GM23338 (cell line): ENCODE data around the gene PACSIN1. TPM values are rescaled to one million over a fixed set of nuclear protein-coding genes. Genes with fewer than 3 reads are reported as not detected.

ENCODE experiments used
- ATAC-seq: fragments of 200-7000 bp; cut with Tn5 transposase; 3 replicates; pipeline ENCODE4 v1.9.1; 2020
- DNase-seq: peaks from one replicate; pipeline ENCODE4 v3.0.0-alpha.2; 2015; ENCODE audit warnings: low spot score
- H2AFZ ChIP-seq: fragments of 200-600 bp; sonication (generic); 2 replicates; pipeline ENCODE4 v1.8.0; 2016; ENCODE audit warnings: antibody characterized with exemption, mild to moderate bottlenecking, moderate library complexity
- H3F3A ChIP-seq: fragments of 200-600 bp; sonication (generic); replicated peaks from 2 replicates; pipeline ENCODE4 v1.8.0; 2017; ENCODE audit warnings: antibody characterized with exemption, mixed run types, low read depth
- H3K27ac ChIP-seq: fragments of 200-600 bp; sonication (generic); 2 replicates; pipeline ENCODE4 v1.6.1; 2016; ENCODE audit warnings: low read depth
- H3K27me3 ChIP-seq: fragments of 200-600 bp; sonication (generic); 2 replicates; pipeline ENCODE4 v1.8.0; 2016; ENCODE audit warnings: mild to moderate bottlenecking, mixed run types, moderate library complexity; ENCODE audit not compliant: insufficient read depth
- H3K36me3 ChIP-seq: fragments of 200-600 bp; sonication (generic); 2 replicates; pipeline ENCODE4 v1.8.0; 2016; ENCODE audit warnings: mild to moderate bottlenecking; ENCODE audit not compliant: insufficient read depth
- H3K4me1 ChIP-seq: fragments of 200-600 bp; sonication (generic); 2 replicates; pipeline ENCODE4 v1.8.0; 2016; ENCODE audit warnings: mild to moderate bottlenecking, moderate library complexity; ENCODE audit not compliant: insufficient read depth
- H3K4me2 ChIP-seq: fragments of 200-600 bp; sonication (generic); 2 replicates; pipeline ENCODE4 v1.7.1; 2017; ENCODE audit warnings: mixed run types
- H3K4me3 ChIP-seq: fragments of 200-600 bp; sonication (generic); 2 replicates; pipeline ENCODE4 v1.6.1; 2016; ENCODE audit warnings: mixed run types
- H3K79me2 ChIP-seq: fragments of 200-600 bp; sonication (generic); replicated peaks from 2 replicates; pipeline ENCODE4 v1.8.0; 2017; ENCODE audit warnings: mild to moderate bottlenecking; ENCODE audit not compliant: insufficient read depth
- H3K9me2 ChIP-seq: fragments of 200-600 bp; sonication (generic); 2 replicates; pipeline ENCODE4 v1.8.0; 2017; ENCODE audit not compliant: insufficient read depth
- H4K20me1 ChIP-seq: fragments of 200-600 bp; sonication (generic); replicated peaks from 2 replicates; pipeline ENCODE4 v1.8.0; 2017; ENCODE audit warnings: mild to moderate bottlenecking; ENCODE audit not compliant: insufficient read depth
- H3K27ac Mint-ChIP-seq: 2 replicates; pipeline ENCODE4 v1.8.0; 2020; ENCODE audit warnings: inconsistent platforms, mild to moderate bottlenecking, moderate library complexity, mixed read lengths
- H3K27me3 Mint-ChIP-seq: 3 replicates; pipeline ENCODE4 v1.8.0; 2022; ENCODE audit warnings: low read depth, mild to moderate bottlenecking, moderate library complexity, mixed read lengths, inconsistent platforms; ENCODE audit not compliant: insufficient read depth, poor library complexity
- H3K36me3 Mint-ChIP-seq: 3 replicates; pipeline ENCODE4 v1.8.0; 2021; ENCODE audit warnings: low read depth, mild to moderate bottlenecking, inconsistent platforms, moderate library complexity, mixed read lengths
- H3K4me1 Mint-ChIP-seq: 3 replicates; pipeline ENCODE4 v1.8.0; 2020; ENCODE audit warnings: mild to moderate bottlenecking, inconsistent platforms, mixed read lengths
- H3K4me3 Mint-ChIP-seq: 3 replicates; pipeline ENCODE4 v1.8.0; 2021; ENCODE audit warnings: moderate library complexity, mild to moderate bottlenecking, inconsistent platforms, mixed read lengths
- H3K9me3 Mint-ChIP-seq: 3 replicates; pipeline ENCODE4 v1.8.0; 2020; ENCODE audit warnings: moderate library complexity, mild to moderate bottlenecking, inconsistent platforms, mixed read lengths
- CREB1 ChIP-seq: fragments of 250-450 bp; sonication (Bioruptor Pico); IDR thresholded peaks from 2 replicates; pipeline ENCODE4 v1.5.0; 2020; ENCODE audit warnings: low read depth, mild to moderate bottlenecking, moderate library complexity
- EZH2 ChIP-seq: fragments of 200-600 bp; sonication (generic); IDR thresholded peaks from one replicate; pipeline ENCODE4 v1.8.0; 2017; ENCODE audit warnings: antibody characterized with exemption, mild to moderate bottlenecking, low read depth; ENCODE audit not compliant: unreplicated experiment
- EZH2phosphoT487 ChIP-seq: fragments of 200-600 bp; sonication (generic); IDR thresholded peaks from one replicate; pipeline ENCODE4 v1.8.1; 2018; ENCODE audit warnings: antibody characterized with exemption; ENCODE audit not compliant: unreplicated experiment
- JUNB ChIP-seq: IDR thresholded peaks from one replicate; pipeline ENCODE4 v1.6.1; 2016; ENCODE audit warnings: antibody characterized with exemption; ENCODE audit not compliant: unreplicated experiment
- NANOG ChIP-seq: IDR thresholded peaks from 2 replicates; pipeline ENCODE4 v1.6.1; 2016; ENCODE audit warnings: antibody characterized with exemption, borderline replicate concordance
- POLR2AphosphoS5 ChIP-seq: IDR thresholded peaks from 2 replicates; pipeline ENCODE4 v1.6.1; 2016; ENCODE audit warnings: antibody characterized with exemption, low read depth
- STAT1 ChIP-seq: IDR thresholded peaks from one replicate; pipeline ENCODE4 v1.6.1; 2016; ENCODE audit warnings: antibody characterized with exemption; ENCODE audit not compliant: unreplicated experiment
- ZNF114 ChIP-seq: fragments of 250-450 bp; sonication (Bioruptor Pico); IDR thresholded peaks from 2 replicates; pipeline ENCODE4 v1.5.0; 2020; ENCODE audit warnings: mild to moderate bottlenecking, moderate library complexity
- ZNF331 ChIP-seq: fragments of 250-450 bp; sonication (Bioruptor Pico); IDR thresholded peaks from 2 replicates; pipeline ENCODE4 v1.5.0; 2020; ENCODE audit warnings: low read depth, mild to moderate bottlenecking, moderate library complexity
- polyA plus RNA-seq: library from polyadenylated mRNA; unstranded; fragments of >200 nt; fragmentation: Nextera tagmentation; extraction: Ambion mirVana; gene quantifications from 2 replicates; pipeline ENCODE4 v1.2.1, GENCODE V29; 2016
- total RNA-seq: library from RNA; depleted of rRNA; stranded (reverse); fragments of >200 nt; shearing (Covaris generic); gene quantifications from 2 replicates; pipeline ENCODE4 v1.2.3, GENCODE V29; 2014
- TF ChIP-seq, protein P1 (sequence below), 2 experiments: fragments of 200-600 bp in 1 of 2; sonication (generic) in 1 of 2; conservative IDR thresholded peaks; 2 replicates each; pipeline versions ENCODE4 v1.5.1 to v1.6.1; 2016 to 2017; ENCODE audit warnings: antibody characterized with exemption in 2 of 2, low read depth in 2 of 2, mild to moderate bottlenecking in 2 of 2, moderate library complexity in 1 of 2
- TF ChIP-seq, protein P2 (sequence below): IDR thresholded peaks from one replicate; pipeline ENCODE4 v1.6.1; 2018; ENCODE audit warnings: antibody characterized with exemption; ENCODE audit not compliant: unreplicated experiment
- TF ChIP-seq, protein P3 (sequence below): fragments of 250-450 bp; sonication (Bioruptor Pico); IDR thresholded peaks from 2 replicates; pipeline ENCODE4 v1.5.0; 2020; ENCODE audit warnings: mild to moderate bottlenecking, moderate library complexity
- TF ChIP-seq, protein P4 (sequence below): IDR thresholded peaks from 2 replicates; pipeline ENCODE4 v1.6.1; 2016; ENCODE audit warnings: antibody characterized with exemption

The PACSIN1 gene
- total and polyA plus RNA-seq, 2 experiments from 2014 or later: 5.2 to 8.7 TPM

DNA sequence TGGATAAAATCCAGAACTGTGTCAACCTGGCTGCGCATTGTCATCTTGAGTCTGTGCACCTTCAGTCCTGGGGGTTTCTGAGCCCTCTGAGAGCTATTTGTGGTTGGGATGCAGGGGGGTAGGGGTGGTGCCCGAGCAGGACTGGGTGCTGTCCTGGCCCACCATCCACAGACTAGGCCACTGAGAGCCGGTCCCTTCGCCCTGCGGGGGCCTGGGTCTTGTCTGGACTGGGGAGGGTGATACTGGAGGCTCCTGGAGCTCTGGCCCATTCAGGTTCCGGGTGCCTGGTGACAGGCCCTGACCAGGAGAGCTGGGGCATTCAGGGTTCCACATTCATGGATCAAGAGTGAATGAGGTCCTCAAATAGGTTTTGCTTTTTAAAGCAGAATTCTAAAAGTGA is 69.3 kb downstream of the PACSIN1 start:
- Histone ChIP-seq H3K4me1 (no peaks in the 10 kb centered on the region), H4K20me1 (no peaks in the 10 kb centered on the region), H3F3A (no peaks in the 10 kb centered on the region), H3K36me3 (no peaks in the 10 kb centered on the region), H3K4me3 (no peak overlapping the region), H3K79me2 (no peaks in the 10 kb centered on the region), H3K4me2 (no peak overlapping the region), H3K27me3 (no peaks in the 10 kb centered on the region), H3K9me2 (no peaks in the 10 kb centered on the region), H3K27ac (no peak overlapping the region), H2AFZ (no peak overlapping the region)
- TF ChIP-seq, protein P1, sequence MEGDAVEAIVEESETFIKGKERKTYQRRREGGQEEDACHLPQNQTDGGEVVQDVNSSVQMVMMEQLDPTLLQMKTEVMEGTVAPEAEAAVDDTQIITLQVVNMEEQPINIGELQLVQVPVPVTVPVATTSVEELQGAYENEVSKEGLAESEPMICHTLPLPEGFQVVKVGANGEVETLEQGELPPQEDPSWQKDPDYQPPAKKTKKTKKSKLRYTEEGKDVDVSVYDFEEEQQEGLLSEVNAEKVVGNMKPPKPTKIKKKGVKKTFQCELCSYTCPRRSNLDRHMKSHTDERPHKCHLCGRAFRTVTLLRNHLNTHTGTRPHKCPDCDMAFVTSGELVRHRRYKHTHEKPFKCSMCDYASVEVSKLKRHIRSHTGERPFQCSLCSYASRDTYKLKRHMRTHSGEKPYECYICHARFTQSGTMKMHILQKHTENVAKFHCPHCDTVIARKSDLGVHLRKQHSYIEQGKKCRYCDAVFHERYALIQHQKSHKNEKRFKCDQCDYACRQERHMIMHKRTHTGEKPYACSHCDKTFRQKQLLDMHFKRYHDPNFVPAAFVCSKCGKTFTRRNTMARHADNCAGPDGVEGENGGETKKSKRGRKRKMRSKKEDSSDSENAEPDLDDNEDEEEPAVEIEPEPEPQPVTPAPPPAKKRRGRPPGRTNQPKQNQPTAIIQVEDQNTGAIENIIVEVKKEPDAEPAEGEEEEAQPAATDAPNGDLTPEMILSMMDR (conservative IDR thresholded peaks at IDR 0.05; ENCODE audit: low read depth in 2 of 2): no peak
- TF ChIP-seq, protein P2, sequence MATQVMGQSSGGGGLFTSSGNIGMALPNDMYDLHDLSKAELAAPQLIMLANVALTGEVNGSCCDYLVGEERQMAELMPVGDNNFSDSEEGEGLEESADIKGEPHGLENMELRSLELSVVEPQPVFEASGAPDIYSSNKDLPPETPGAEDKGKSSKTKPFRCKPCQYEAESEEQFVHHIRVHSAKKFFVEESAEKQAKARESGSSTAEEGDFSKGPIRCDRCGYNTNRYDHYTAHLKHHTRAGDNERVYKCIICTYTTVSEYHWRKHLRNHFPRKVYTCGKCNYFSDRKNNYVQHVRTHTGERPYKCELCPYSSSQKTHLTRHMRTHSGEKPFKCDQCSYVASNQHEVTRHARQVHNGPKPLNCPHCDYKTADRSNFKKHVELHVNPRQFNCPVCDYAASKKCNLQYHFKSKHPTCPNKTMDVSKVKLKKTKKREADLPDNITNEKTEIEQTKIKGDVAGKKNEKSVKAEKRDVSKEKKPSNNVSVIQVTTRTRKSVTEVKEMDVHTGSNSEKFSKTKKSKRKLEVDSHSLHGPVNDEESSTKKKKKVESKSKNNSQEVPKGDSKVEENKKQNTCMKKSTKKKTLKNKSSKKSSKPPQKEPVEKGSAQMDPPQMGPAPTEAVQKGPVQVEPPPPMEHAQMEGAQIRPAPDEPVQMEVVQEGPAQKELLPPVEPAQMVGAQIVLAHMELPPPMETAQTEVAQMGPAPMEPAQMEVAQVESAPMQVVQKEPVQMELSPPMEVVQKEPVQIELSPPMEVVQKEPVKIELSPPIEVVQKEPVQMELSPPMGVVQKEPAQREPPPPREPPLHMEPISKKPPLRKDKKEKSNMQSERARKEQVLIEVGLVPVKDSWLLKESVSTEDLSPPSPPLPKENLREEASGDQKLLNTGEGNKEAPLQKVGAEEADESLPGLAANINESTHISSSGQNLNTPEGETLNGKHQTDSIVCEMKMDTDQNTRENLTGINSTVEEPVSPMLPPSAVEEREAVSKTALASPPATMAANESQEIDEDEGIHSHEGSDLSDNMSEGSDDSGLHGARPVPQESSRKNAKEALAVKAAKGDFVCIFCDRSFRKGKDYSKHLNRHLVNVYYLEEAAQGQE: no peak
- TF ChIP-seq CREB1 (no peak), EZH2 (no peak), STAT1 (no peak), JUNB (no peak), ZNF114 (CRISPR knock-in tag) (no peak), POLR2AphosphoS5 (no peak), ZNF331 (no peak), EZH2phosphoT487 (no peak), NANOG (no peak)
- TF ChIP-seq, protein P3, sequence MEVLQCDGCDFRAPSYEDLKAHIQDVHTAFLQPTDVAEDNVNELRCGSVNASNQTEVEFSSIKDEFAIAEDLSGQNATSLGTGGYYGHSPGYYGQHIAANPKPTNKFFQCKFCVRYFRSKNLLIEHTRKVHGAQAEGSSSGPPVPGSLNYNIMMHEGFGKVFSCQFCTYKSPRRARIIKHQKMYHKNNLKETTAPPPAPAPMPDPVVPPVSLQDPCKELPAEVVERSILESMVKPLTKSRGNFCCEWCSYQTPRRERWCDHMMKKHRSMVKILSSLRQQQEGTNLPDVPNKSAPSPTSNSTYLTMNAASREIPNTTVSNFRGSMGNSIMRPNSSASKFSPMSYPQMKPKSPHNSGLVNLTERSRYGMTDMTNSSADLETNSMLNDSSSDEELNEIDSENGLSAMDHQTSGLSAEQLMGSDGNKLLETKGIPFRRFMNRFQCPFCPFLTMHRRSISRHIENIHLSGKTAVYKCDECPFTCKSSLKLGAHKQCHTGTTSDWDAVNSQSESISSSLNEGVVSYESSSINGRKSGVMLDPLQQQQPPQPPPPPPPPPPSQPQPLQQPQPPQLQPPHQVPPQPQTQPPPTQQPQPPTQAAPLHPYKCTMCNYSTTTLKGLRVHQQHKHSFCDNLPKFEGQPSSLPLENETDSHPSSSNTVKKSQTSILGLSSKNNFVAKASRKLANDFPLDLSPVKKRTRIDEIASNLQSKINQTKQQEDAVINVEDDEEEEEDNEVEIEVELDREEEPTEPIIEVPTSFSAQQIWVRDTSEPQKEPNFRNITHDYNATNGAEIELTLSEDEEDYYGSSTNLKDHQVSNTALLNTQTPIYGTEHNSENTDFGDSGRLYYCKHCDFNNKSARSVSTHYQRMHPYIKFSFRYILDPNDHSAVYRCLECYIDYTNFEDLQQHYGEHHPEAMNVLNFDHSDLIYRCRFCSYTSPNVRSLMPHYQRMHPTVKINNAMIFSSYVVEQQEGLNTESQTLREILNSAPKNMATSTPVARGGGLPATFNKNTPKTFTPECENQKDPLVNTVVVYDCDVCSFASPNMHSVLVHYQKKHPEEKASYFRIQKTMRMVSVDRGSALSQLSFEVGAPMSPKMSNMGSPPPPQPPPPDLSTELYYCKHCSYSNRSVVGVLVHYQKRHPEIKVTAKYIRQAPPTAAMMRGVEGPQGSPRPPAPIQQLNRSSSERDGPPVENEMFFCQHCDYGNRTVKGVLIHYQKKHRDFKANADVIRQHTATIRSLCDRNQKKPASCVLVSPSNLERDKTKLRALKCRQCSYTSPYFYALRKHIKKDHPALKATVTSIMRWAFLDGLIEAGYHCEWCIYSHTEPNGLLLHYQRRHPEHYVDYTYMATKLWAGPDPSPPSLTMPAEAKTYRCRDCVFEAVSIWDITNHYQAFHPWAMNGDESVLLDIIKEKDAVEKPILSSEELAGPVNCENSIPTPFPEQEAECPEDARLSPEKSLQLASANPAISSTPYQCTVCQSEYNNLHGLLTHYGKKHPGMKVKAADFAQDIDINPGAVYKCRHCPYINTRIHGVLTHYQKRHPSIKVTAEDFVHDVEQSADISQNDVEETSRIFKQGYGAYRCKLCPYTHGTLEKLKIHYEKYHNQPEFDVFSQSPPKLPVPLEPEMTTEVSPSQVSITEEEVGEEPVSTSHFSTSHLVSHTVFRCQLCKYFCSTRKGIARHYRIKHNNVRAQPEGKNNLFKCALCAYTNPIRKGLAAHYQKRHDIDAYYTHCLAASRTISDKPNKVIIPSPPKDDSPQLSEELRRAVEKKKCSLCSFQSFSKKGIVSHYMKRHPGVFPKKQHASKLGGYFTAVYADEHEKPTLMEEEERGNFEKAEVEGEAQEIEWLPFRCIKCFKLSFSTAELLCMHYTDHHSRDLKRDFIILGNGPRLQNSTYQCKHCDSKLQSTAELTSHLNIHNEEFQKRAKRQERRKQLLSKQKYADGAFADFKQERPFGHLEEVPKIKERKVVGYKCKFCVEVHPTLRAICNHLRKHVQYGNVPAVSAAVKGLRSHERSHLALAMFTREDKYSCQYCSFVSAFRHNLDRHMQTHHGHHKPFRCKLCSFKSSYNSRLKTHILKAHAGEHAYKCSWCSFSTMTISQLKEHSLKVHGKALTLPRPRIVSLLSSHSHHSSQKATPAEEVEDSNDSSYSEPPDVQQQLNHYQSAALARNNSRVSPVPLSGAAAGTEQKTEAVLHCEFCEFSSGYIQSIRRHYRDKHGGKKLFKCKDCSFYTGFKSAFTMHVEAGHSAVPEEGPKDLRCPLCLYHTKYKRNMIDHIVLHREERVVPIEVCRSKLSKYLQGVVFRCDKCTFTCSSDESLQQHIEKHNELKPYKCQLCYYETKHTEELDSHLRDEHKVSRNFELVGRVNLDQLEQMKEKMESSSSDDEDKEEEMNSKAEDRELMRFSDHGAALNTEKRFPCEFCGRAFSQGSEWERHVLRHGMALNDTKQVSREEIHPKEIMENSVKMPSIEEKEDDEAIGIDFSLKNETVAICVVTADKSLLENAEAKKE (CRISPR knock-in tag): no peak
- TF ChIP-seq, protein P4, sequence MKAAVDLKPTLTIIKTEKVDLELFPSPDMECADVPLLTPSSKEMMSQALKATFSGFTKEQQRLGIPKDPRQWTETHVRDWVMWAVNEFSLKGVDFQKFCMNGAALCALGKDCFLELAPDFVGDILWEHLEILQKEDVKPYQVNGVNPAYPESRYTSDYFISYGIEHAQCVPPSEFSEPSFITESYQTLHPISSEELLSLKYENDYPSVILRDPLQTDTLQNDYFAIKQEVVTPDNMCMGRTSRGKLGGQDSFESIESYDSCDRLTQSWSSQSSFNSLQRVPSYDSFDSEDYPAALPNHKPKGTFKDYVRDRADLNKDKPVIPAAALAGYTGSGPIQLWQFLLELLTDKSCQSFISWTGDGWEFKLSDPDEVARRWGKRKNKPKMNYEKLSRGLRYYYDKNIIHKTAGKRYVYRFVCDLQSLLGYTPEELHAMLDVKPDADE: no peak
- peaks cover 7% of the 10 kb centered on the region for H3K4me1 Mint-ChIP-seq
- H3K27ac Mint-ChIP-seq: no peak overlapping the region
- no peak overlapping the region for H3K4me3 Mint-ChIP-seq
- ATAC-seq (no peak), DNase-seq (no peak)
- H3K36me3 Mint-ChIP-seq: peaks cover 2% of the 10 kb centered on the region; the same call in 1 of the 3 replicates
- H3K9me3 Mint-ChIP-seq: no peaks in the 10 kb centered on the region
- H3K27me3 Mint-ChIP-seq: peaks cover 12% of the 10 kb centered on the region
